Measurements from ENCODE around the gene HOXB4.

HOXB4 gene

GRCh38 chr17:48613862-48614694, 35.9 kb upstream of the HOXB4 start:
- DNase-seq = no peak

GRCh38 chr17:48612854-48613691, 34.9 kb upstream of the HOXB4 start:
- DNase-seq = no peak

GRCh38 chr17:48612456-48612853, 34.3 kb upstream of the HOXB4 start:
- DNase-seq = no peak

- no peak for DNase-seq
These were observed 33.7 kb upstream of the HOXB4 start for GRCh38 chr17:48611681-48612455.

- DNase-seq = no peak
These were observed 33.1 kb upstream of the HOXB4 start for GRCh38 chr17:48611213-48611612.

- DNase-seq = peak; percentile 17
These were observed 32.4 kb upstream of the HOXB4 start, which contains the start of gene HOXB7 for GRCh38 chr17:48610282-48611211. Gene HOXB7 (minus strand): TSS chr17:48611017. CDS start chr17:48610918, 99 bp downstream.

- DNase-seq = no peak
These were observed 31.7 kb upstream of the HOXB4 start for GRCh38 chr17:48609759-48610281.

- DNase-seq = no peak
These were observed 30.9 kb upstream of the HOXB4 start for GRCh38 chr17:48609033-48609432.

- DNase-seq = no peak
These were observed 30.3 kb upstream of the HOXB4 start for GRCh38 chr17:48608494-48608834.

GRCh38 chr17:48606892-48607614, 28.9 kb upstream of the HOXB4 start:
- no peak for DNase-seq

GRCh38 chr17:48605991-48606891, 28.1 kb upstream of the HOXB4 start:
- no peak for DNase-seq

- DNase-seq = no peak
These were observed 27.3 kb upstream of the HOXB4 start for GRCh38 chr17:48605409-48605919.

GRCh38 chr17:48604770-48605329, 26.7 kb upstream of the HOXB4 start, which contains the start of gene HOXB6:
Gene HOXB6 (minus strand): TSS chr17:48604986. CDS start chr17:48598150, 6,836 bp downstream.
- DNase-seq = no peak

GRCh38 chr17:48603959-48604769, 26.0 kb upstream of the HOXB4 start:
- DNase-seq = no peak

- DNase-seq = no peak
These were observed 23.6 kb upstream of the HOXB4 start for GRCh38 chr17:48601539-48602425.

- DNase-seq = no peak
These were observed 23.0 kb upstream of the HOXB4 start for GRCh38 chr17:48601207-48601538.
